ENCODE results near the gene TWIST2.
A peak's percentile ranks its signal among the peaks of the same experiment; 100 is the strongest.

The TWIST2 gene

DNA sequence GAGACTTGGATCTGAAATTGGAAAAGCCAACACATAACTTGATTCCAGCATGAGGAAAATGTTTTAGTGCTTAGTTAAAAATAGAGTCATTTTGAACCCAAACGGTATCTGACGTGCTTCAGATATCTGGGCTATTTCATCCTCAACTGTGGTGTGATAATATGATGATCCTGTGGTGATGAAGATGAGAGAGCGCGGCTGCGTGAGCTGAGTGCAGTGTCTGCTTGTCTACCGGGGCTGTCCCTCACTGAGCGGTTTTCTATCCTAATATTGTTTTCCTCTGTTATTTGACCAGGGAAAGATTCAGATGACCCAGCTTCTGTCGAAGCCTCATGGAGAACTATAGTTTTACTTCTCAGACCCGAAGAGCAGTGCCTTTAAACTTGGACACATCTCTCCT lies 5.8 kb downstream of the TWIST2 start:
- no peak for DNase-seq
- in situ Hi-C loops (cut with HindIII; ENCODE audit: low pct_ligation_motif_present, low pct_unique_long_range_greater_than_20kb, low sequenced_read_pairs) = no loop called here

DNA sequence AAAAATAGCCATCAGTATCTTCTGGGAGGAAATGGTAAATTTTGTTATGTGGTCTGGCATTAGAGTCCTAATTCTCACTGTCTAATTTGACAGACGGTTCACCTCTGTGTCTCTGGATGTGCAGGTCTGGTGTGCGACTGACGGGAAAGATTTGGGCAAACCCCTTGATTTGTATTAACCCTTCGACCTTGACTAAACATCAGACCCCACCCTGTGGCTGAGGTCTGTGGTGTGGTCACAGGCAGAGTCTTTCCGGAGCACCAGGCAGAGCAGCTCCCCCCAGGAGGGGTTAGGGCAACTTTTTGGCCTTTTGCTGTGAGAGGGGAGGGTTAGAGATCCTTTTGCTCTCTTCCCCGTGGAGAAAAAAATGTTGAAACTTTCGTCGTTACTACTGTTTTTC lies 6.4 kb downstream of the TWIST2 start:
- no peak for DNase-seq
- in situ Hi-C loops (cut with HindIII; ENCODE audit: low pct_ligation_motif_present, low pct_unique_long_range_greater_than_20kb, low sequenced_read_pairs) = no loop called here

DNA sequence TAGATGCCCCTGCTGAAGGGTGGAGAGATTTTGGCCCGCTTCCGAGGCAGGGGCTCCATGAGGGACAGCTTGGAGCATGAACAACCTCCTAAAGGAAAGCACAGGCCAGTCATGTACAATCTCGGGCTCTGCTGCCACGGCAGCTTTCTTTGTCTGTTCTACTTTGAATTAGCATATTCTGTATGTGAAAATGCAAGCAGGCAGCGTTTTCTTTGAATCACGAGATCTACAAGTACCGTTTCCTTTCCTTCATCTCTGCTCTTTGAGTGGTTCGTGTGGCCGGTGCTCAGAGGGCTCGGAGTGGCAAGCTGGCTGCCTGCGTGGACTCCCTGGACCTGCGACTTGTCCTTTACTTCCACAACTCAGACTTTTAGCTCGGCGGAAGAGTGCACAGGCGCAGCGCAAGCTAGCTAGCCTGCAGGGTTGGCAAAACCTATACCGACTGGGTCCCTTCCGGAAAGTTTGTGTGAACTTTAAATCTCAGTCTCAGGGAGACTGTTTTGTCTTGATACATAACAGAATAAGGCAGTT lies 6.9 kb downstream of the TWIST2 start:
- in situ Hi-C loops (cut with HindIII; ENCODE audit: low pct_ligation_motif_present, low pct_unique_long_range_greater_than_20kb, low sequenced_read_pairs) = no loop called here
- no peak for DNase-seq

DNA sequence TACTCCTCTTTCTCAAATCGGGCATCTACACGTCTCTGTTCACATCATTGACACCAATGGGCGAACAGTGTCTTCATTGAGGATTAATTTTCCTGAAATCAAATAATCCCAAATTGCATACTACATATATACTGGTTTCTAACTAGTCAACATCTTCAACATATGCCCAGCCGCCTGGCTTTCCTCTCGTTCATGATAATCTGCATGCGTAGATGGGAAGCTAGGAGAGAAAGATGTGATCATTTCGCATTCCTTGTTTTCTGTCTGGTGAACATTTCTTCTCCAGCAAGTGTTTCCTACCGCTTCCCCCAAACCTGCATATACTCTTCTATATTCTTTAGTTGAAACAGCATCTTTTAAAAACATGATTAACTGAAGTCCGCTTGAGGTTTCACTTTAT lies 7.4 kb downstream of the TWIST2 start:
- in situ Hi-C loops (cut with HindIII; ENCODE audit: low pct_ligation_motif_present, low pct_unique_long_range_greater_than_20kb, low sequenced_read_pairs) = no loop called here
- no peak for DNase-seq

DNA sequence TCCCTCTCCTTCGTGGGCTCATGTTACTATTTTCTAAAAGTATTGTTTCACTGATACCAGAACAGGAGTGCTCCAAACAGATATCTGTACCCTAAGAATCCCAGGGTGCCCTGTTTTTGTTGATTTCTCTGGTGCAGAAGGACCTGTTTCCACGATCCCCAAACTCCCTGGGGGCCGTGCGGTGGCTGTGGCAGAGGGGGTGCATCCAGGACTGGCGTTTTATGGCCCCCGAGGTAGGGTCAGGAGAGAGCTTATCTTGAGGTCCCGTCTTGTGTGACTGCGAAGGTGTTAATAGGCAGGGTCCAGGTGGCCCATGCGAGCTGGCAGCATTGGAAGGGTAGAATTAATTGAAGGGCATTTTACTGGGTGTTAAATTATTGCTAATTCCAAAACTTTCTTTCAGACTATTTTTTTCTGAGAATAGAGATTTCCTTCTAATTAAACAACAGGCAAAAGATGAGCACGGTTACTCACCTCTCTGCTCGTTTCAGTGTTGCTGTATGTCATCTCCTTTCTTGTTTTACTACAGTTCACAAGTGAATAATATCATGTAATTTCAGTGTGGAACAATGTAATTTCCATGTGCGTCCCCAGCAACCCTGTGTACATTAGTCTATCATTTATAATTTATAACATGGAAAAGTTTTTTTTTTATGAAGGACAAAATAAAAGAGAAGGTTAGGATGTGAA lies 8.2 kb downstream of the TWIST2 start:
- in situ Hi-C loops (cut with HindIII; ENCODE audit: low pct_ligation_motif_present, low pct_unique_long_range_greater_than_20kb, low sequenced_read_pairs) = no loop called here
- DNase-seq = no peak

DNA sequence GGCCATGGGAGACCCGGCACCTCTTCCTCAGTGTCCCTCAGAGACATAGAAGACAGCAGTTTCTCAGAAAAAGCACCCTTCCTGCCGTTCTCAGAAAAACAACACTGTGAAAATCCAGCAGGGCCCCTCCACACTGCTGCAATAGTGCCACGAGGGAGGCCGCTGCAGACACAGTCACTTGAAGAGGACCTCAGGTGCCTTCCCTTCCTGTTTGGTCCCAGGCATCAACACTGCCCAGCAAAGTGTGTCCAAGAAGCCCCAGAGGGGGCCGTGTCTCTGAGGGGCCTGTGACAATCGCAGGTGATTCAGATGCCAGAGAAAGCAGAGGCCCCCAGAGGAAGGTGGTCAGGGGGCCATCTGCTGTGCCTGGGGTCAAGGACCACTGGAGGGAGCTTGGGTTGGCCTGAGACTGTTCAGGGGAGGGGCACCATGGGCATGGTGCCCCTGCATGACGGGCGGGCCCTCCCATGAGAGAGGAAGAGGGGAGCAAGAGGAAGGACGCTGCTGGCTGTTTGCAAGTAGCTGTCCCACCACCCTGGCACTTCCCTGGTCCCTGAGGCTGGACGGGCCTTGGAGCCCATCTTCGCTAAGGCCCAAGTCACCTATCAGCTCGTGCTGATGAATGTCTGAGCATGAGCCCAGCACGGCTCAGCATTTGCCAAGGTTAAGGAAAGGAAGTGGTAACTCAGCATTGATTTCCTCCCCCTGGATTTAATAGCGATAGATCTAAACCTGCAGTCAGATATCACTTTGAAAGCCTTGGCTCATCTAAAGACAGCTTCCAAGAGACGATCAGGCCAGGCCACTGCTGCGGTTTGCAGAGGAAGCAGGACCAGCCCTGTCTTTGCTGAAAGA lies 9.1 kb downstream of the TWIST2 start:
- DNase-seq = no peak
- in situ Hi-C loops (cut with HindIII; ENCODE audit: low pct_ligation_motif_present, low pct_unique_long_range_greater_than_20kb, low sequenced_read_pairs) = no loop called here

DNA sequence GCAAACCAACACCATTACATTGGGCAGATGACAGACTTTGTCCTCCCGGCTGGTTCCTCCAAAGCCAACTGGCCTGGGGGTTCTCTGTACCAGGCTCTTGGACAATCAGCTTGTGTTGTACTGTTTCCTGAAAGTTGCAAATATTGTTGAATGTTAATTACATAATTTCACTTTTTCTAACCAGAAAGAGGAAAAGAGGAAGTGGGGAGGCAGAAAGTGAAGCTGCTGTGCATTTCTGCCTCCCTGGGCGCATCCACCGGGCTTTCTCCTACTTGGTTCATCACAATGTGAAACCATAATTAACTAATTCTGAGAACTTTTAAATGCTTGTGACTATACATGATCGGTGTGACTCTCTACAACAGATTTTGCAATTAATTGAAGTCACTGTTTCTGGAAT lies 10.1 kb downstream of the TWIST2 start:
- in situ Hi-C loops (cut with HindIII; ENCODE audit: low pct_ligation_motif_present, low pct_unique_long_range_greater_than_20kb, low sequenced_read_pairs) = no loop called here
- DNase-seq = no peak

DNA sequence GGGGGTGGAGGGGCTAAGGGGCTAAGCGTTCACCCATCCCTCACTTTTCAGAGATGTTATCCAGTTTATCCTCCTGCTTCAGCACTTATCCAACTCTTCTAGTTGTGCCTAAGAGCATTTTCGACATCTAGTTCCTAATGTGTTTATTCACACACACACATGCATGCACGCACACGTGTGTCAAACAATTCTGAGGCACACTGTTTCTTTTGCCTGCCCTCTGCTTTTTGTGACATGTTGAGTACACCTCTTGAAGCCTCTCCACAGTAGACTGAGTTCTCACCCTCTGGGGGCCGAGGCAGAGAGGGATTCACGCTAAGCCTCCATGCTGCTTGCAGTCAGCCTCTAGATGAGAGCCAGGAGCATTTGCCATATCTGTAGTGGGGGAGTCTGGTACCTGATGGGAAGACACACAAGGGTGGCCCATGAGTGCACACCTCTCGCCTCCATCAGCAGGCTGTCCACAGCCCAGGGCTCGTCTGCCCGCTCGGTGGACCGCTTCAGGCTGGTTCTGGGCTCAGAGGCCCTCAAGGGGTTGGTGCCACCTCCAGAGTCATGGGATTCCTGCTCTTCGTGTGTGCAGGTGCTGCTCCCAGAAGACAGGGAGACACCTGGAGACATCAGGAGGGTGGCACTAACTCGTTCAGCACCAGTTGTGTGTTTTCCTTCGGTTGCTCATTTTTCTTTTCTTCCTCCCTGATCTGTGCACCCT lies 11.9 kb downstream of the TWIST2 start:
- DNase-seq = no peak
- in situ Hi-C loops (cut with HindIII; ENCODE audit: low pct_ligation_motif_present, low pct_unique_long_range_greater_than_20kb, low sequenced_read_pairs) = no loop called here

DNA sequence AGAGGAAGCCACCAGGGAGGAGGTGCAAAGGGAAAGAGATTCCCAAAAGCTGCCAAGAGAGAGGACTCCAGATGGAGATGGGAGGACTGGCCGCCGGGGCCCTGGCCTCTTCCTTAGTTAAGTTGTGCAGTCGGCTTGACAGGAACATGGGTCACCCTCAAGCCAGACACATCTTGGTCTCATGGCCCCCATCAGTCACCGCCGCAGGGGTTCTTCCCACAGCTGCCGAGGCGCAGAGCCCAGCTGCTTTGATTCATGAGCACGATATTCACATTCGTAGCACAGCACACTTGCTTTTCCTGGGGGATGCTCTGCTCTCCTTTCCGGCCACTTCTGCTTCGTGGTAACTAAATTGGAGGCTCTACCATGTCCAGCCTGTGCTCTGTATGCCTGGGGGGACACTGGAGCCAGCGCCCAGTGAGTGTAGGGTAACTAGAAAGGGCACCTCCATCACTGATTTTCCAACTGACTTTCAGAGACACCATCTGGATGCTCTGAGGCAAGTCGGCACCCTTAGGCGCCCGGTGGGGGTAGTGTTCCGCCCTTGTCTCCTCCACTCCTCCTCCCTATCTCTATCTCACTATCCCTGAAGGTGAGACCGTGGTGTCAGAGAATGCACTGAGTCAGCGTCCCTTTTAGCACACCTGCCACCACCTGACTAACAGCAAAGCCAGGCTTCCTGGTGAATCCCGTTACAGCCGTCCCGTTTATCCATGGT lies 13.3 kb downstream of the TWIST2 start:
- in situ Hi-C loops (cut with HindIII; ENCODE audit: low pct_ligation_motif_present, low pct_unique_long_range_greater_than_20kb, low sequenced_read_pairs) = no loop called here
- no peak for DNase-seq

DNA sequence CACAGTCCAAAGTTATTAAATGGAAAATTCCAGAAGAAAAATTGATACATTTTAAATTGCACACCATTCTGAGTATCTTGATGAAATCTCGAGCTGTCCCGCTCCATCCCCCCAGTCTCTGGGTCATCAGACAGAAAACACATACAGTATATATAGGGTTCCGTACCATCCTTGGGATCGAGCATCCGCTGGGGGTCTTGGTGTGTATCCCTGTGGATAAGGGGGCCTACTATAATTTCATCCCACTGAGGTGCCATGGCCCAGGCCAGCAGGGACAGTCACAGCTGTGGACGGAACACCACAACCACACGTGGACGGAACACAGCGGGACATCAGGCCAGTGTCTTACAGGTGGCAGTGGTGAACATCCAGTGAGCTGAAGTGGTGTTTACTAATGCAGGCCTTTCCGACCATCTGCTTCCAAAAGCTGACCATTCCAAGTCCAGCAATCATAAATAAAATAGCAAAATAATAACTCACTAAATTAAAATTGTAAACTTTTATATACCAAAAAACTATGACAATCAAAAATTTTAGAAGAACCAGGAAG lies 14.0 kb downstream of the TWIST2 start:
- in situ Hi-C loops (cut with HindIII; ENCODE audit: low pct_ligation_motif_present, low pct_unique_long_range_greater_than_20kb, low sequenced_read_pairs) = no loop called here
- no peak for DNase-seq

DNA sequence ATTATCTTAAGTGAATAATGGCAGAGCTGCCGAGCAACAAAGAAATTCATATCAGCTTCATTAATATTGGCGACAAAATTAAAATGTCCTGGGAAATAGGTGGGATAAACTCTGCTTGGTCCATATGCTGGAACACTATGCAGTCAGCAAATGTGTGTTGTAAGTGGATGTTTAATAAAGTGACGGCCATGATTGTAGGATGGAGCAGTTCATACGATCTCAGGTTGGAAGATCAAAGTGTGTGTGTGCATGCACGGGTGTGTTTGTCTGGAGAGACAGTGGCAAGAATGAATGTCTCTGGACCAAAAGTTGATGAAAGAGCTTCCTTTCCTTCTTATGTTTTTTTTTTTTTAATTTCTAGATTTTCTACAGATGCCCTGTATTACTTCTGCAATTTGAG lies 14.8 kb downstream of the TWIST2 start:
- no peak for DNase-seq
- in situ Hi-C loops (cut with HindIII; ENCODE audit: low pct_ligation_motif_present, low pct_unique_long_range_greater_than_20kb, low sequenced_read_pairs) = no loop called here

DNA sequence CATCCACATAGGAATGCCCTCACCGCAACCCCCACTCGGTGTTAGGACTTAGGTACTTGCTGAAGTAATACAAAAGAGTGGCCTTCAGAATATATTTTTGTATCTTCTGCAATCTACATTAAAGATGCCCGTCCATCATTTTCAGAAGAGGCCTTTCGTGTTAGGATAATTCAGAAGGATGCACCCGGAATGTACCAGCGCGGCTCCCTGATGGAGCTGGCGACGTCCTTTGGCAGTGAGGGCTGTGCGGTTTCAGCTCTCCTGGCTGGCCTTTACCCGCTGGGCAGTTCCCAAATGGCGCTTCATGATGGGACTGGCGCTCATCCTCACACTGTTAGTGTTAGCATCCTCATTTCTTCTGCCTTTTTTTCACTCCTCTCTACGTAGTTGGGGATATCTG lies 15.3 kb downstream of the TWIST2 start:
- in situ Hi-C loops (cut with HindIII; ENCODE audit: low pct_ligation_motif_present, low pct_unique_long_range_greater_than_20kb, low sequenced_read_pairs) = no loop called here

DNA sequence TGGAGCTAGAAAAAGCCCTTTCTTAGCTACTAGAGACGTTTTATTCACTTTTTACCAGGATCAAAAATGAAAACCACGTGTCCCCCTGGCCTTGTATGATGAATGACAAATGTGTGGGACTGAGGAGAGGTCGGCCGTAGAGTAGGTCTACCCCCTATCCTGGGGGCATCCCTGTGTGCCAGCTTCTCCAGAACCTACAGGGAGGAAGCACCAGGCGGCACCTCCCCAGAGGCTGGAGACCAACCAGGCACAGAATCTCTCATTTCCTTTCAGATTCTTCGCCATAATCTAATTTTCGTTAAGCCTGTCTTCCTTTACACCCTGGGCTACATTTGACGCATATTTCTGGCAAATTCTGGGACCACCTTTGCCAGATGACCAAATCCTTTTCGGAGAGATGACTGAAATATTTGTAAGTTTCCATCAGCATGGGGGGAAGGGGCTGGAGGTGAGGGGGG lies 15.9 kb downstream of the TWIST2 start:
- in situ Hi-C loops (cut with HindIII; ENCODE audit: low pct_ligation_motif_present, low pct_unique_long_range_greater_than_20kb, low sequenced_read_pairs) = no loop called here
- no peak for DNase-seq

More for the DNA sequence above, 15.3 kb downstream of the TWIST2 start:
- no peak for DNase-seq

DNA sequence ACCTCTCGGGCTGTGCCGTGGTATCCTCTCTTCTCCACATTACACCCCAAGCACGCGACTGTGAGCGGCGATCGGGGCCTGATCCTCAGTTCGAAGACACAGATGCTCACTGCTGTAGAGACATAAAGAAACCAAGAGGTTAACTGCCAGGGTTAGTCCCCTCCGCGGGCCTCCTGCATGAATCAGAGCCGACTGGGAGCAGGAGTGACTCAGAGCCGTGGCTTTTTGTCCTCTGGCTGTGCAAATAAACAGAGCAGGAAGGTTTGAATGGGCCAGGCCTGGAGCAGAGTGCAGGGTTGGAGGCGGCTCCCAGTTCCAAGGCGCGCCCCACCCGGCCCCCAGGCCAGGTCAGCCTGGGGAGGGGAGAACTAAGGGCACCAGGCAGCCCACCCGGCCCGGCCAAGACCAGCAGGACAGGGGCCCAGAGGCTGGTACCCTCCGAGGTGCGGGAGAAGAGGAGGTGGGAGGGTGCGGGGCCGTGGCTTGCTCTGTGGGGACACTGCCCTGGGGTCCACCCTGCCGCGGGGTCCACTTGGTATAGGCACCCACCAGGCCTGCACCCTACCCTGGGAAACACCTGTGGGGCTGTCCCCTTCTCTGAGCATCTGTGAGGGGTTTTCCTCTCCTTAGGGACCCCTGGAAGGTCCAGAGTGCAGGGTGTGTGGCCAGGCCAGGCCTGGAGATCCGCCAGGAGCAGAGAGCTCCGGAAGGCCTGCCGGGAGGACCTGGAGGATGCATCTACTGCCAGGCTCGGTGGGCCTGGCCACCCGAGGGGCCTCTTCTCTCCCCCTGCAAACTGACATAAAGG lies 16.5 kb downstream of the TWIST2 start:
- peak; percentile 99 for DNase-seq

DNA sequence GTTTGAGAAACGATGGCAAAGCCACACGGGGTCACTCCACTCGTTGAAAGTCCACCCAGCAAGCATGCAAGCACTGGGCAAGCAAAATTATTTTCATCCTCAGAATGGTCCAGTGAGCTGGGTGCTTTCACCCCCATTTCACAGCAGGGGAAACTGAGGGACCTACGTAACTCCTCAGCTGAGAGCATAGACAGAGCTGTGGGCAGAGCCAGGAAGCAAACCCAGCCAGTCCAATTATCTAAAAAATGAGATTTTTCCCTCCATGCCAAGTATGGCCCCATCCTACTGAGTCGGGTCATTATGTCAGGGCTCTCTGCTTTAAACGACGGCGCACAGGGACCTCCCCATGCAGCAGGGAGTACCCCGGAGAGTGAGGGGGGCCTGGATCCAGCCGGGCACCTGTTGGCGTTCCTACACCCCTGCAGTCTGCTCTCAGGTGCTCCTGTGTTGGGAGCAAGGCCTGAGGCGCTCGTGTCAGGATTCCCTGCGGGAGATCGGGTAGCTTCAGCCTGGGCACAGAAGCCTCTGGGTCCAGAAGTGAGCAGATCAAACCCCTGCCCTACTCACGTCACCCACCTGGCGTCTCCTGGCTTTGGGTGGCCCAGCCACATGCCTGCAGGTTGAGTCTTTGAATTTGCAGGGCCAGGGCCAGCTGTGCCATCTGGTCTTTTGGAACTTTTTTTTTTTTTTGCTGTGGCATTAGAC lies 17.3 kb downstream of the TWIST2 start:
- in situ Hi-C loops (cut with HindIII; ENCODE audit: low pct_ligation_motif_present, low pct_unique_long_range_greater_than_20kb, low sequenced_read_pairs) = no loop called here
- no peak for DNase-seq

More for the DNA sequence above, 16.5 kb downstream of the TWIST2 start:
- in situ Hi-C loops (cut with HindIII; ENCODE audit: low pct_ligation_motif_present, low pct_unique_long_range_greater_than_20kb, low sequenced_read_pairs) = no loop called here

DNA sequence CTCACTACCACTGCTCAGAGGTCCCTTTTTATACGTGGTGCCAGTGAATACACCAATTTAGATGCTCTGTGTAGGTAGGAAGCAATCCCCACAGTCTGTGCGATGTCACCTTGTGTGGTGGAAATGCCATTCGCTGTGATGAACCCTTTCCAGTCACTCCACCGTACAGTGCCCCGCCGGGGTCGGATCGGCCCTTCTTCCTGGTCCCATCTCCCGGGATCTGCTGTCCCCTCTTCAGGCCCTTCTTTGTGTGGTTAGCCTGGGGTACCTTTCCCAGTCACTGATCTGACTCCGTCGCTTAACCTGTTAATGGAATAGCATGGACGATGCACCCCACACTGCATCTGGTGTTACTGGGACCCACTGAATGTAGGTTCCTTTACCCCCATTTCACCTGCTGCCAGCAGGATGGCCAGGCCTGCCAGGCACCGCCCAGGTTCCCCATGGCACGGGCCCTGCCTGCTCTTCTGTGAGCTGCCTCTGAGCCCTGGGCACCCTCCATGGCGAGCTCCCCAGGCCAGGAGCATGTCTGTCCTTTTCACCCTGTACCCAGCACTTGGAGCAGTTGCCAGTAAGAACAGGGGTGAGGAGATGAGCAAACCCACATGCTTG lies 18.0 kb downstream of the TWIST2 start:
- no peak for DNase-seq
- in situ Hi-C loops (cut with HindIII; ENCODE audit: low pct_ligation_motif_present, low pct_unique_long_range_greater_than_20kb, low sequenced_read_pairs) = no loop called here
